HG03558 (cell line): Measurements from ENCODE around the gene CYP11A1.
"Not testable (repeated sequence)": the region's sequence is repeated elsewhere in the genome, so short reads cannot be mapped to it uniquely, and the experiment has no call there.

Source experiments
- ATAC-seq: cut with Tn5 transposase; IDR thresholded peaks from one replicate; pipeline ENCODE4 v1.9.1; 2021; ENCODE audit warnings: moderate number of reproducible peaks; ENCODE audit not compliant: unreplicated experiment; ENCODE audit errors: extremely low read depth

Gene CYP11A1

GRCh38 chr15:74376825-74377581, 9.6 kb upstream of the CYP11A1 start:
- ATAC-seq = no peak

DNA sequence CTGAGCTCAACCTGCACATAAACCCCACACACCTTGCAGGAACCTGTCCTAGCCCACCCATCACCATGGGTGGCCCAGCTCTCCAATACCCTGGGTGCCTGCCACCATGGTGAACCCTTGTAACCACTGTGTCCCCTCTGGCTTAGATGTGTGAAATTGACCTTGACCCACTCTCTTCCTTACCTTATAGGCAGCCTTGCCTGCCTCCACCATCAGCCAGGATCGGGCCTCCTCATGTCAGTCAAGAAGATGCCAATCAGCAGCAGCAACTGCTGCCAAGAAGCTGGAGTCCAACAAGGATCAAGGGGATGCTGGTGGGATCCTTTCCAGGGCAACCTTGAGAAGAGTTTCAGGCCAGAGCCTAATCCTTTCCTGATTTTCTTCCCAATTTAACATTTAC, 8.8 kb upstream of the CYP11A1 start:
- no peak for ATAC-seq

DNA sequence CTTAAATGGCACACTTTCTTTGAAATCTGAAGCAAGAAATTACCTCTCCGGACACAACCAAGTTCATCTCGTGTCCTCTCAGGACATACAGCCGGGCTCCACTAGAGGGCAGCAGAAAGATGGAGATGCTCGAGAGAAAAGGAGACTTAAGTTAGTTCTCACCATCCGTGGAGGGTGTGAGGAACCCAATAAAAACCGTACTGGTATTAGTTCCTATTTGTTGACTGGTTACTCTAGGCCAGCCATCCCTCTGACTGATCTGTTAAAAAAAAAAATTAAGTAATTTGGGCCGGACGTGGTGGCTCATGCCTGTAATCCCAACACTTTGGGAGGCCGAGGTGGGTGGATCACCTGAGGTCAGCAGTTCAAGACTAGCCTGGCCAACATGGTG, 7.9 kb upstream of the CYP11A1 start:
- no peak for ATAC-seq

GRCh38 chr15:74374648-74375302, 7.3 kb upstream of the CYP11A1 start:
- no peak for ATAC-seq

- ATAC-seq = no peak
Measured at GRCh38 chr15:74373731-74374647, 6.5 kb upstream of the CYP11A1 start.

DNA sequence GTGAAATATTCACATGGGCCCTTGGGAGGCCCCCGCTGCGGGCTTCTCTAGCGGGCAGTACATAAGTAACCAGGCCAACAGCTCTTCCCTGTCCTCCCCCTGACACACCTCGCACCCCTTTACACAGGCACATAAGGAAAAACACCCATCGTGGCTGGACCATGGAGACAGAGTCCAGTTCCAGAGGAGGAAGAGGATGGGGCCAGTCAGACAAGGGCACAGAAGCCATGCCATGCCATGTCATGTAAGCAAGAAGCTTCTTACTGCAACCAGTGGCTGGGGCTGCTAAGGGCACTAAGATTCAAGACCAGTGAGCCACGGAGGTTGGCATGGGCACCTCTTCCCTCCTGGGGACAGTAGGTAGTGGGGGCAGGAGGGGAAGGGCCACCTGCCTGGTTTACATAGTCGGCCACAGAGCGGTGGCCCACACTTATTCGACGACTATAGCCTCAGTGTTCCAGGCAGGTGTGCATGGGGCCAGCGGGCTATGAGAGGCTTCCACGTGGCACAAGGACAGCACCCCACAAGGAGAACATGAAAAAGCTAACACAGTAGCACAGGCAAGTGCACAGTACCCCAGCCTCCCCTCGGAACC, 5.7 kb upstream of the CYP11A1 start:
- no peak for ATAC-seq

DNA sequence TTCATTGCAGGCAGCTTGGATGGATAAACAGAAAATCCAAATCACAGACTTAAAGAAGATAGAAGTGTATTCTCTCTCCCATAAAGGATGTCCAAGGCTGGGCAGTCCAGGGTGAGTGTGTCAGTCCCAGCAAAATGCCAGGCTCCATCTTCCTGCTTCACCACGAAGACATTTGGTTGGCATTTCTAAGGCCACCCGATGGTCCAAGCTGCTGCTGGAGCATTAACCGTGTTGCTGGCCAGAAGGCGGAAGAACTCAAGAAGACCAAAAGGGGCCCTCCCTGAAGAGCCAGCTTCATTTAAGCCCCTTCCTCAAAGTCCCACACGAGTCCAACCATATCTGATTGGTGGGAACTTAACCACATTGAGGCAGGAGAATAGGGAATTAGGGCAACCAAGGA, 3.0 kb upstream of the CYP11A1 start:
- ATAC-seq = no peak

DNA sequence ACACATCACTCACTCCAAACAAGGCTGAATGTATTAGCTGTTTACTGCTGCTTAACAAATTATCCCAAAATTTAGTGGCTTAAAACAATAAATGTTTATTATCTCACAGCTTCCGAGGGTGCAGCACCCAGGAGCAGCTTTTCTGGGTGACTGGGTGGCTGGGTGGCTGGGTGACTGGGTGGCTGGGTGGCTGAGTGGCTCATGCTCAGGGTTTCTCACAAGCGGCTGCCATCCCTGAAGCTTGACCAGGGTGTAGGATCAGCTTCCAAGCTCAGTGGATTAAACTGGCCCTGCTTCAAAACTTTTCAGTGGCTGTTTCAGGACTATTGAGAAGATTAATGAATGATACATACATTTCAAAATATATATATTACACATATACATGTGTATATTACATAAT, 2.3 kb upstream of the CYP11A1 start:
- ATAC-seq = no peak

DNA sequence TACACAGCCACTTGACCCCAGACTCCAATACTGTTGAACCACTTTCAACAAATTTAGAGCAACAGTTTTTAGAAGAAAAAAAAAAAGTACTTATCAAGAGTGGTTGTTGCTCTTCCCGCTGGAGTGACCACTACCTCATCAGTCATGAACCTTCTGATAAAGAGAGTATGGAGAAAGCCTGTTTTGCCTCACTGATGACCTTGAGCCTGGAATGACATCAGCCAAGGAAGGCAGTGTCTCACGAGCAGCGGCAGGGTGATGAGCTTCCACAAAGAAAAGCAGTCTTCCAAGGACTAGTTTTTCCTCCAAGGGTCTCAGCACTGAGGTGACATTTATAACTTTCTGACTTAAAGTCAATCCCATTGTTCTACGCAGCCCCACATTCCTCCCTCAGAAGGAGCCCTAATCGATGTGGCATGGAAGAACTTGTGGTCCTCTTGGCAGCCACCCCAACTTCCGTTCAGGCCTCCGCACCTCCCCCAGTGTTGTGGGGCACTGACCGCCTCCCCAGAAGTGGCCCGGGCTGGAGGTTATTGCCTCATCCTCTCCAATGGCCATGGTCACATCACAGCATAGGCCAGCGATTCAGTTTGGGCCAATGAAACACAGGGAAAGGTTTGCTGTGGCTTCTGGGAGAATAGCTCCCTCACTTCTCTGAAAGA, 1.8 kb upstream of the CYP11A1 start:
- no peak for ATAC-seq

DNA sequence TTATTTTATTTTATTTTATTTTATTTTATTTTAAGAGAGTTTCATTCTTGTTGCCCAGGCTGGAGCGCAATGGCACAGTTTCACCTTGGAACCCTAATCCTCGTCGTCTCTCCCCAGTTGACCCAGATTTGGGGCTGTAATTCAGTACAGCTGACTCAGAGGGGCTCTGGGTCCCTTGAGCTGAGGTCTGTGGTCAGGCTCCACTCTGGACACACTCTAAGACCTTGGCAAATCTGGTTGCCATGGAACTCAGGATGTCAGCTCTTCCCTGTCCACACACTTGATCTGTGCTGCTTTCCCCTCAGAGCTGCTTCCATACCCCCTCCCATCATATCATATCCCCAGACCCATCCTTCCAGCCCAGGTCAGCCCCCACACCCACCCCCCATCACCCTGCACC, 675 bp upstream of the CYP11A1 start:
- ATAC-seq = no peak

GRCh38 chr15:74365598-74366445, 1.6 kb downstream of the CYP11A1 start:
- no peak for ATAC-seq

- ATAC-seq = no peak
Measured at GRCh38 chr15:74364936-74365597, 2.4 kb downstream of the CYP11A1 start.

GRCh38 chr15:74362482-74362881, 5.0 kb downstream of the CYP11A1 start:
- no peak for ATAC-seq

GRCh38 chr15:74360855-74361254, 6.6 kb downstream of the CYP11A1 start:
- ATAC-seq = not testable (repeated sequence)

GRCh38 chr15:74359376-74359775, 8.1 kb downstream of the CYP11A1 start:
- ATAC-seq = not testable (repeated sequence)

DNA sequence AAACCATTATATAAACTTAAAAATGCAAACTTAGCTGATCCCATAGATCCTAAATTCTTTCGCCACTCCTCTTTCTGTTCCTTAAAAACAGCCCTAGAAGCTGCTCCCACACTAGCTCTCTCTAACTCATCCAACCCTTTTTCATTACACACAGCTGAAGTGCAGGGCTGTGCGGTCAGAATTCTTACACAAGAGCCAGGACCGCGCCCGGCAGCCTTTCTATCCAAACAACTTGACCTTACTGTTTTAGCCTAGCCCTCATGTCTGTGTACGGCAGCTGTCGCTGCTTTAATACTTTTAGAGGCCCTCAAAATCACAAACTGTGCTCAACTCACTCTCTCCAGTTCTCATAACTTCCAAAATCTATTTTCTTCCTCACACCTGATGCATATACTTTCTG, 9.9 kb downstream of the CYP11A1 start:
- ATAC-seq = not testable (repeated sequence)

DNA sequence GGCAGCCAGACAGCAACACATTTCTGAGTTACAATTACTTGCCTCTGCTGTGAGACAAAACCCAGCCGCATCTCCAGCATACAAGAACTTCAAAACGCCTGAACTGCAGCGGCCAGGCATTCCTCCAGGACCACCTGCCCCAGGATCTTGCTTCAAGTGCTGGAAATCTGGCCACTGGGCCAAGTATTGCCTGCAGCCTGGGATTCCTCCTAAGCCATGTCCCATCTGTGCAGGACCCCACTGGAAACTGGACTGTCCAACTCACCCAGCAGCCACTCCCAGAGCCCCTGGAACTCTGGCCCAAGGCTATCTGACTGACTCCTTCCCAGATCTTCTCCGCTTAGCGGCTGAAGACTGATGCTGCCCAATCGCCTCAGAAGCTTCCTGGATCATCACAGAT, 11.4 kb downstream of the CYP11A1 start:
- ATAC-seq = not testable (repeated sequence)

DNA sequence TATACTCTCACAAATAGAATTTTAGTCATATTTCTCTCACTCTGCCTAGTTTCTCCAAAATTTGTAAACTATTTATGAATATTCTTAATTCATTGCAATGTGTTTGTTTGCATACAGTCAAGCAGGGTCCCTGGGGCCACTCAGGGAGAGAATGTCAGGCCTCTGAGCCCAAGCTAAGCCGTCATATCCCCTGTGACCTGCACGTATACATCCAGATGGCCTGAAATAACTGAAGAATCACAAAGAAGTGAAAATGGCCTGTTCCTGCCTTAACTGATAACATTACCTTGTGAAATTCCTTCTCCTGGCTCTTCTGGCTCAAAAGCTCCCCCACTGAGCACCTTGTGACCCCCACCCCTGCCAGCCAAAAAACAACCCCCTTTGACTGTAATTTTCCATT, 13.5 kb downstream of the CYP11A1 start:
- ATAC-seq = not testable (repeated sequence)
